Esophagus squamous epithelium (tissue), 5 donors: ENCODE measurements around the gene RRBP1. TPM values are rescaled to one million over a fixed set of nuclear protein-coding genes. Genes with fewer than 3 reads are reported as not detected.
A peak's percentile ranks its signal among the peaks of the same experiment; 100 is the strongest.

ENCODE experiments used
- DNase-seq: peaks from one replicate; lab custom pipeline; 2025; lab: John Stamatoyannopoulos, UW
- H3K27ac ChIP-seq, 4 donors: fragments of 200-600 bp; sonication (generic); one replicate each; pipeline ENCODE4 v1.5.1; 2016 to 2019; ENCODE audit warnings: mild to moderate bottlenecking in 1 of 4
- H3K27me3 ChIP-seq, 4 donors: fragments of 200-600 bp; sonication (generic); 1 replicate in 3 of 4; 2 replicates in 1 of 4; pipeline versions ENCODE4 v1.5.1 to v1.6.0; 2017 to 2021; ENCODE audit warnings: antibody characterized with exemption in 1 of 4
- H3K36me3 ChIP-seq, 3 donors: fragments of 200-600 bp; sonication (generic); one replicate each; pipeline ENCODE4 v1.5.1; 2016 to 2019
- H3K4me1 ChIP-seq, 3 donors: fragments of 200-600 bp; sonication (generic); one replicate each; pipeline ENCODE4 v1.5.1; 2017 to 2019
- H3K4me3 ChIP-seq, 4 donors: fragments of 200-600 bp; sonication (generic); 1 replicate in 3 of 4; 2 replicates in 1 of 4; pipeline ENCODE4 v1.5.1; 2016 to 2019; ENCODE audit warnings: mild to moderate bottlenecking in 2 of 4, moderate library complexity in 1 of 4
- H3K9me3 ChIP-seq, 3 donors: fragments of 200-600 bp; sonication (generic); one replicate each; pipeline ENCODE4 v1.5.1; 2016 to 2019
- CTCF ChIP-seq, 6 experiments: fragments of 450-650 bp in 4 of 6; fragments of 200-600 bp in 2 of 6; sonication (generic) in 2 of 6; IDR thresholded peaks; one replicate each; pipeline ENCODE4 v1.5.1; 2016 to 2019; ENCODE audit warnings: antibody characterized with exemption in 6 of 6, mild to moderate bottlenecking in 4 of 6, moderate library complexity in 4 of 6
- POLR2A ChIP-seq, 4 donors: fragments of 450-650 bp; IDR thresholded peaks; one replicate each; pipeline ENCODE4 v1.6.1; 2017; ENCODE audit warnings: antibody characterized with exemption in 4 of 4, mild to moderate bottlenecking in 4 of 4, moderate library complexity in 3 of 4
- WGBS, 2 donors: methylation state at CpG; one replicate each; pipeline ENCODE4 v1.1.5; 2018; 5-methylcytosine and 5-hydroxymethylcytosine counted together
- intact Hi-C: fragments of 100-400 bp; cut with DNase I; formaldehyde crosslinking; loops from one replicate; pipeline ENCODE4 v1.15.0; 2022
- total RNA-seq, 4 donors: library from RNA; depleted of rRNA; stranded (reverse); fragments of >200 nt; gene quantifications; one replicate each; pipeline ENCODE4 v1.1.0, GENCODE V29; 2016
- donor health status: DM: yes; HTN: yes; CAD: no.

RRBP1 gene
- total RNA-seq, 4 donors from 2014 or later = 61.4 to 128 (median 72.7) TPM

- 100% methylated on average over 2 of the region's 2 CpGs; no CpG with 5 or more reads in 1 of the 2 donors for WGBS, 2 donors
- intact Hi-C loops = loop anchor here (10.0 kb wide), 1 partner anchor 318 kb away; no protein-coding TSS in a partner anchor
- H3K9me3 ChIP-seq = no peaks in the 10 kb centered on the region
- H3K4me3 ChIP-seq = no peak overlapping the region
- no peak overlapping the region for H3K27ac ChIP-seq
- H3K36me3 ChIP-seq = peaks cover 0 to 57% (median 0%) of the 10 kb centered on the region in 3 donors
- no peak for DNase-seq
- peaks cover 11 to 63% (median 20%) of the 10 kb centered on the region in 3 donors for H3K4me1 ChIP-seq
- TF ChIP-seq CTCF (IDR thresholded peaks at IDR 0.05) (no peak), POLR2A (IDR thresholded peaks at IDR 0.05) (no peak)
- no peaks in the 10 kb centered on the region for H3K27me3 ChIP-seq
Observed at GRCh38 chr20:17676942-17677341, 5.1 kb downstream of the RRBP1 start.

- Histone ChIP-seq H3K4me1 (peaks cover 11 to 69% (median 20%) of the 10 kb centered on the region in 3 donors), H3K27me3 (no peaks in the 10 kb centered on the region), H3K4me3 (no peak overlapping the region), H3K36me3 (peaks cover 0 to 63% (median 0%) of the 10 kb centered on the region in 3 donors), H3K9me3 (no peaks in the 10 kb centered on the region), H3K27ac (no peak overlapping the region)
- TF ChIP-seq POLR2A (IDR thresholded peaks at IDR 0.05) (no peak), CTCF (IDR thresholded peaks at IDR 0.05) (no peak)
- intact Hi-C loops = loop anchor here (10.0 kb wide), 1 partner anchor 318 kb away; no protein-coding TSS in a partner anchor
- DNase-seq = no peak
- 63 to 87% methylated on average over 2 to 4 of the region's 4 CpGs for WGBS, 2 donors
Observed at GRCh38 chr20:17676378-17676759, 5.7 kb downstream of the RRBP1 start.

- Histone ChIP-seq H3K36me3 (peaks cover 0 to 65% (median 0%) of the 10 kb centered on the region in 3 donors), H3K4me3 (no peak overlapping the region), H3K27ac (no peak overlapping the region), H3K9me3 (no peaks in the 10 kb centered on the region), H3K27me3 (no peaks in the 10 kb centered on the region), H3K4me1 (peaks cover 11 to 70% (median 20%) of the 10 kb centered on the region in 3 donors)
- intact Hi-C loops = loop anchor here (10.0 kb wide), 1 partner anchor 319 kb away; no protein-coding TSS in a partner anchor
- no peak for DNase-seq
- WGBS, 2 donors = 82 to 83% methylated on average over 13 of the region's 13 CpGs
- TF ChIP-seq CTCF (IDR thresholded peaks at IDR 0.05) = no peak
- TF ChIP-seq POLR2A (IDR thresholded peaks at IDR 0.05) = no peak
Observed at GRCh38 chr20:17675519-17676377, 6.3 kb downstream of the RRBP1 start.

- Histone ChIP-seq H3K9me3 (no peaks in the 10 kb centered on the region), H3K27ac (peak overlapping the region in 1 of 4 donors; percentile 37)
- intact Hi-C loops = loop anchor here (10.0 kb wide), 1 partner anchor 320 kb away; no protein-coding TSS in a partner anchor
Observed at GRCh38 chr20:17674722-17675518, 7.1 kb downstream of the RRBP1 start.

More at GRCh38 chr20:17674722-17675518, 7.1 kb downstream of the RRBP1 start:
- Histone ChIP-seq H3K27me3 (no peaks in the 10 kb centered on the region), H3K4me1 (peaks cover 3 to 61% (median 14%) of the 10 kb centered on the region in 3 donors), H3K36me3 (peaks cover 0 to 65% (median 0%) of the 10 kb centered on the region in 3 donors), H3K4me3 (no peak overlapping the region)
- TF ChIP-seq CTCF (IDR thresholded peaks at IDR 0.05) (no peak), POLR2A (IDR thresholded peaks at IDR 0.05) (no peak)
- no peak for DNase-seq
- WGBS, 2 donors = 64 to 83% methylated on average over 5 to 9 of the region's 9 CpGs
